Panc1 (cell line): ENCODE measurements around the gene SMARCAD1. TPM values are rescaled to one million over a fixed set of nuclear protein-coding genes. Genes with fewer than 3 reads are reported as not detected.
A peak's percentile ranks its signal among the peaks of the same experiment; 100 is the strongest.

Experiments
- ATAC-seq: fragments of 200-7000 bp; cut with Tn5 transposase; 2 replicates; pipeline ENCODE4 v1.9.1; 2020; ENCODE audit warnings: mild to moderate bottlenecking, moderate library complexity
- Bru-seq: library from RNA; stranded (reverse); fragments of 400-500 nt; gene quantifications from one replicate; lab custom pipeline; 2021; lab: Mats Ljungman, UMichigan
- BruChase-seq, 2 experiments: library from RNA; stranded (reverse); fragments of 400-500 nt; gene quantifications; one replicate each; lab custom pipeline; 2021; lab: Mats Ljungman, UMichigan
- BruUV-seq: library from RNA; stranded (reverse); fragments of 400-500 nt; replicated peaks from 2 replicates; lab custom pipeline; 2021; lab: Mats Ljungman, UMichigan
- CTCF ChIA-PET: fragments of 300-600 bp; sonication (Branson Sonifier 250); formaldehyde crosslinking; loops from one replicate; lab custom pipeline; 2022; ENCODE audit warnings: antibody characterized with exemption; lab: Charles Lee
- POLR2A ChIA-PET: fragments of 300-600 bp; sonication (Branson Sonifier 250); formaldehyde crosslinking; loops from one replicate; lab custom pipeline; 2022; ENCODE audit warnings: antibody characterized with exemption; lab: Charles Lee
- DNase-seq: peaks from one replicate; pipeline ENCODE4 v3.0.0-alpha.2; 2010; ENCODE audit warnings: low read depth, low spot score
- H3K27ac ChIP-seq: 2 replicates; pipeline ENCODE4 v1.5.1; 2011; ENCODE audit warnings: mild to moderate bottlenecking, low read length, inconsistent platforms
- H3K27me3 ChIP-seq: fragments of 200-500 bp; sonication (Bioruptor generic); 2 replicates; pipeline ENCODE4 v1.6.0; 2014; ENCODE audit warnings: low read length, inconsistent platforms; ENCODE audit not compliant: control insufficient read depth, insufficient read depth
- H3K36me3 ChIP-seq: fragments of 200-500 bp; sonication (Bioruptor generic); 2 replicates; pipeline ENCODE4 v1.5.1; 2014; ENCODE audit warnings: inconsistent platforms, mild to moderate bottlenecking, low read length, moderate library complexity; ENCODE audit not compliant: control insufficient read depth, insufficient read depth
- H3K4me1 ChIP-seq: 2 replicates; pipeline ENCODE4 v1.5.1; 2011; ENCODE audit warnings: inconsistent platforms, mild to moderate bottlenecking, low read length, moderate library complexity; ENCODE audit not compliant: control insufficient read depth, insufficient read depth
- H3K4me3 ChIP-seq, 2 experiments: 2 replicates each; pipeline ENCODE4 v1.5.1; 2011 to 2012; ENCODE audit warnings: low read depth in 2 of 2, low read length in 2 of 2, mild to moderate bottlenecking in 2 of 2, inconsistent platforms in 1 of 2, moderate library complexity in 1 of 2
- H3K9me3 ChIP-seq: fragments of 200-500 bp; sonication (Bioruptor generic); 2 replicates; pipeline ENCODE4 v1.5.1; 2014; ENCODE audit warnings: low read depth, mild to moderate bottlenecking, inconsistent platforms, low read length, moderate library complexity; ENCODE audit not compliant: control insufficient read depth, insufficient read depth
- CTCF ChIP-seq: fragments of 450-650 bp; IDR thresholded peaks from 2 replicates; pipeline ENCODE4 v1.5.1; 2017; ENCODE audit warnings: mild to moderate bottlenecking
- POLR2AphosphoS5 ChIP-seq: IDR thresholded peaks from 2 replicates; pipeline ENCODE4 v1.6.1; 2012; ENCODE audit warnings: mild to moderate bottlenecking, low read depth, low read length, moderate library complexity
- REST ChIP-seq, 2 experiments: IDR thresholded peaks; 2 replicates each; pipeline ENCODE4 v1.6.1; 2011 to 2012; ENCODE audit warnings: low read depth in 2 of 2, control low read depth in 1 of 2, low read length in 1 of 2, mild to moderate bottlenecking in 1 of 2, moderate library complexity in 1 of 2; ENCODE audit not compliant: insufficient read depth in 1 of 2
- SIN3A ChIP-seq: IDR thresholded peaks from 2 replicates; pipeline ENCODE4 v1.6.1; 2012; ENCODE audit warnings: low read depth, mild to moderate bottlenecking, low read length, moderate library complexity, borderline replicate concordance; ENCODE audit not compliant: insufficient read depth
- TCF7L2 ChIP-seq: IDR thresholded peaks from 2 replicates; pipeline ENCODE4 v1.6.1; 2011; ENCODE audit warnings: mild to moderate bottlenecking, low read depth, low read length, inconsistent platforms
- in situ Hi-C: cut with HindIII; loops from 2 replicates; pipeline ENCODE4 v1.10.0; 2016; ENCODE audit warnings: low sequenced_read_pairs, low pct_unique_long_range_greater_than_20kb
- intact Hi-C: fragments of 100-400 bp; cut with micrococcal nuclease; formaldehyde crosslinking; loops from one replicate; pipeline ENCODE4 v1.10.0; 2022; ENCODE audit not compliant: unreplicated experiment
- long read RNA-seq: library from polyadenylated mRNA; unstranded; transcript quantifications from one replicate; pipeline ENCODE4 v2.0.0, GENCODE V29; 2021; ENCODE audit not compliant: unreplicated experiment
- polyA plus RNA-seq: library from polyadenylated mRNA; unstranded; fragments of >200 nt; gene quantifications from one replicate; pipeline ENCODE4 v1.2.1, GENCODE V29; 2012; ENCODE audit warnings: missing spikeins; ENCODE audit not compliant: insufficient read length
- total RNA-seq: library from RNA; stranded (reverse); gene quantifications from one replicate; pipeline ENCODE4 v1.2.1, GENCODE V29; 2021; ENCODE audit not compliant: unreplicated experiment

SMARCAD1 gene
- total RNA-seq (20.7 TPM), Bru-seq, nascent RNA (percentile 86 among the genes with signal in this experiment), BruChase-seq, experiment 1, labeled RNA remaining after a 2-hour chase (percentile 81 among the genes with signal in this experiment), BruChase-seq, experiment 2, labeled RNA remaining after a 6-hour chase (percentile 78 among the genes with signal in this experiment)
- 8.1 TPM for polyA plus RNA-seq
- long read RNA-seq, full-length matches to known transcripts, result 16 of 36 reads
- long read RNA-seq, partial matches to known transcripts, result 4 of 36 reads
- long read RNA-seq, other reads (novel, unspliced or antisense), result 16 of 36 reads

GRCh38 chr4:94207469-94208224, at the start of gene SMARCAD1:
Gene SMARCAD1, plus strand, starts transcription at chr4:94207865. Its CDS starts 530 bp downstream, at chr4:94208395.
- TF ChIP-seq POLR2AphosphoS5 (peak; percentile 32; the same call in 1 of the 2 replicates), SIN3A (no peak)
- H3K9me3 ChIP-seq, result no peaks in the 10 kb centered on the region
- DNase-seq, result peak; percentile 85
- intact Hi-C loops, result no loop called here
- peak within 1 kb of the TSS; percentile 69 to 80 for H3K4me3 ChIP-seq
- H3K4me1 ChIP-seq, result peaks cover 14% of the 10 kb centered on the region
- H3K27me3 ChIP-seq, result no peaks in the 10 kb centered on the region
- H3K27ac ChIP-seq, result peak within 1 kb of the TSS; percentile 88
- ChIA-PET POLR2A (no interaction called here), CTCF (interaction anchor here (0.6 kb wide), 1 partner anchor 1015 kb away, joined by 4 read pairs; no protein-coding TSS in a partner anchor)
- BruUV-seq, result no TSS peak
- in situ Hi-C loops, result no loop called here
- ATAC-seq, result peak; percentile 96
- H3K36me3 ChIP-seq, result peaks cover 12% of the 10 kb centered on the region

- H3K36me3 ChIP-seq, result no peaks in the 10 kb centered on the region
- BruUV-seq, result no TSS peak
- H3K27me3 ChIP-seq, result no peaks in the 10 kb centered on the region
- TF ChIP-seq TCF7L2, result no peak
- TF ChIP-seq REST (IDR thresholded peaks at IDR 0.05; ENCODE audit: insufficient read depth in 1 of 2, low read depth in 2 of 2, low read length in 1 of 2), result no peak
- TF ChIP-seq CTCF, result no peak
- no peak for TF ChIP-seq POLR2AphosphoS5
- TF ChIP-seq SIN3A, result no peak
- in situ Hi-C loops, result no loop called here
- ChIA-PET CTCF (no interaction called here), POLR2A (no interaction called here)
- no peak overlapping the region for H3K27ac ChIP-seq
- H3K4me1 ChIP-seq, result no peaks in the 10 kb centered on the region
- H3K4me3 ChIP-seq, result no peak overlapping the region
- intact Hi-C loops, result no loop called here
- DNase-seq (no peak), ATAC-seq (no peak)
- H3K9me3 ChIP-seq, result no peaks in the 10 kb centered on the region
Measured at GRCh38 chr4:94158883-94159282, 48.8 kb upstream of the SMARCAD1 start.
